Rectal smooth muscle tissue (tissue), 1 donor: ENCODE measurements around the gene SRC.

Experiments used
- H3K27ac ChIP-seq: one replicate; pipeline ENCODE4 v1.7.0; 2013; ENCODE audit warnings: low read depth, low read length, inconsistent platforms
- H3K27me3 ChIP-seq: one replicate; pipeline ENCODE4 v1.7.0; 2013; ENCODE audit warnings: low read length; ENCODE audit not compliant: control insufficient read depth, insufficient read depth
- H3K36me3 ChIP-seq: one replicate; pipeline ENCODE4 v1.7.0; 2013; ENCODE audit warnings: low read length; ENCODE audit not compliant: control insufficient read depth, insufficient read depth
- H3K4me1 ChIP-seq: one replicate; pipeline ENCODE4 v1.7.0; 2013; ENCODE audit warnings: low read length; ENCODE audit not compliant: control insufficient read depth, insufficient read depth
- H3K4me3 ChIP-seq: one replicate; pipeline ENCODE4 v1.7.0; 2013; ENCODE audit warnings: low read length
- H3K9ac ChIP-seq: one replicate; pipeline ENCODE4 v1.7.0; 2013; ENCODE audit warnings: low read length

SRC gene

GRCh38 chr20:37345339-37346235 is at the start of gene SRC:
SRC (plus strand) TSS chr20:37346140; CDS start chr20:37384154, 38,014 bp downstream.
- Histone ChIP-seq H3K27ac (peak within 1 kb of the TSS; percentile 78), H3K9ac (peak within 1 kb of the TSS; percentile 72), H3K4me3 (peak within 1 kb of the TSS; percentile 68), H3K4me1 (peaks cover 7% of the 10 kb centered on the region), H3K27me3 (no peaks in the 10 kb centered on the region), H3K36me3 (no peaks in the 10 kb centered on the region)

- peaks cover 39% of the 10 kb centered on the region for H3K4me1 ChIP-seq
- no peak overlapping the region for H3K4me3 ChIP-seq
- H3K36me3 ChIP-seq, result peaks cover 9% of the 10 kb centered on the region
- H3K27ac ChIP-seq, result peak overlapping the region; percentile 92
- H3K9ac ChIP-seq, result no peak overlapping the region
- no peaks in the 10 kb centered on the region for H3K27me3 ChIP-seq
Measured at GRCh38 chr20:37296371-37296770, 49.6 kb upstream of the SRC start.

DNA sequence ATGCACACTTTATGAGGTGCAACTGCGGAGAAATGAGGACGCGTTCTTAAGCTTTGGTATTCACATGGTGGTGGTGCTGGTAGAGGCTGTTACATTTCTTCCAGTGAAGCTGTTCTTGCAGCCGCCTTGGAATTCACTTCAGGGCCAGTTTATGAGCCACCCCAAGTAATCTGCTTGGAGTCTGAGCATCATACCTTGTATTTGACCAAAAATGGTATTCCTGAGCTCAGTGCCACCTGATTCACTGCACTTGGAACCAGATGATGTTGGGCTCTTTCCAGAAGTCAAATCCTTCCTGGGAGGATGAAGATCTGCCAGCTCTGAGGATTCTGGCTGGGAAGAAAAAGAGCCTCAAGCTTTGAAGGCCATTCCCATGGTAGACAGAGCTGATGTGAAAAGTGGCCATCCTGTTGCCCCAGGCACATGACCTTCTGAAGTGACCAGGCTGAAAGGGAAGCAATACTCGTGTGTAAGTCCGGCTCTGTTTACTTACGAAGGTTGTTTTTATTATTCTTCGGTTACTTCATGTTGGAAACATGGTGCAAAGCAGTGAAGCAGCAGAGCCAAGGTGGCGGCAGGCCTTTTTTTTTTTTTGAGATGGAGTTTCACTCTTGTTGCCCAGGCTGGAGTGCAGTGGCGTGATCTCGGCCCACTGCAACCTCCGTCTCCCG is 48.7 kb upstream of the SRC start:
- Histone ChIP-seq H3K27me3 (no peaks in the 10 kb centered on the region), H3K36me3 (peaks cover 16% of the 10 kb centered on the region), H3K9ac (no peak overlapping the region), H3K27ac (peak overlapping the region; percentile 92), H3K4me3 (no peak overlapping the region), H3K4me1 (peaks cover 39% of the 10 kb centered on the region)

DNA sequence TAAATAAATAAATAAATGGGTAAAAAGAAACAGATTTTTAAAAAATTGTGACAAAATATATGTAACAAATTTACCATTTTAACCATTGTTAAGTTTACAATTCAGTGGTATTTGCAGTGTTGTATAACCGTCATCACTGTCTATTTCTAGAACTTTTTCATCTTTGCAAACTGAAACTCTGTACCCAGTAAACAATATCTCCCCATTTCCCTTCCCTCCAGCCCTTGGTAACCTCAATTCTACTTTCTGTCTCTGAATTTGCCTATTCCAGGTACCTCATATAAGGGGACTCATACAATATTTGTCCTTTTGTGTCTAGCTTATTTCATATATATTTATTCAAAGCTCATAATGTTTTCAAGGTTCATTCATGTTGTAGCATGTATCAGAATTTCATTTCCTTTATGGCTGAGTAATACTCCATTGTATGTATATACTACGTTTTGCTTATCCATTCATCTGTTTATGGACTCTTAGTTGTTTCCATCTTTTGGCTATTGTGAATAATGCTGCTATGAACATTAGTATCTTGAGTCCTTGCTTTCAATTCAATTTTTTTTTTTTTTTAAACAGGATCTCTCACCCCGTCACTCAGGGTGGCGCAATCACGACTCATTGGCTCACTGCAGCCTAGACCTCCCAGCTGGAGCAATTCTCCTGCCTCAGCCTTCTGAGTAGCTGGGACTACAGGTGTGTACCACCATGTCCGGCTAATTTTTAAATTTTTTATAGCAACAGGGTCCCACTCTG is 47.6 kb upstream of the SRC start:
- Histone ChIP-seq H3K9ac (no peak overlapping the region), H3K27me3 (no peaks in the 10 kb centered on the region), H3K27ac (no peak overlapping the region), H3K36me3 (peaks cover 18% of the 10 kb centered on the region), H3K4me1 (peaks cover 39% of the 10 kb centered on the region), H3K4me3 (no peak overlapping the region)

DNA sequence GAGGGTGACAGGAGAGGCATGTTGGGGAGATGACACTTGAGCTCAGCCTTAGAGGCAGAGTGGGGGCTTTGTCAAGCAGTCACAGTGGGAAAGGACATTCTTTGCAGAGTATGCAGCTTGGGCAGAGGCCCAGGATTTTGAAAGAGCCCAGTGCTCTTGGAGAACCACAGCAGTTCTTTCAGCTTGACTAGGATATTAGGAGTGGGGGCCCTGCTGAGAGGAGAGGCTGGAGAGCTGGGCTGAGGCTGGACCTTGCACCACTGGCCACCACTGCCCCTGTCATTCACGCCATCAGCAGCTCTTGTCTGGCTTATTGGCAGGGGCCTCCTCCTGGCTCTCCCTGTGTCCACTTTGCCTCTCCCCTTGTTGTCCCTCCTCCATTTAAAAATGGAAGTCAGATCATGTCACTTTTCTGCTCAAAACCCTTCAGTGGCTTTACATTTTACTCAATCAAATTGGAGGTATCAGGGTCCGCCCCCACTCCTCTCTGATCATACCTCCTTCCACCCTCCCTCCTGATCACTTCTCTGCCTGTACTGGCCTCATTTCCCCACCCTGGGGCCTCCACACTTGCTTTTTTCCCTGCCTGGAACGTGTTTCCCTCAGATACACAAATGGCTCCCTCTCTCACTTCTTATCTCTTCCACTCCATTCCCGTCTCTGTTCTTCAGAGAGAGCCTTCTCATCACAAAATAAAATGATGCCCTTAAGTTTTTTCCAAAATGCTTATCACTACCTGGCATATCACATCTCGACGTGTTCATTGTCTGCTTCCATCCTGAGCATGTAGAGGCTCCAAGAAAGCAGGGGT is 46.0 kb upstream of the SRC start:
- H3K27ac ChIP-seq, result peak overlapping the region; percentile 16
- H3K4me1 ChIP-seq, result peaks cover 32% of the 10 kb centered on the region
- H3K9ac ChIP-seq, result no peak overlapping the region
- no peaks in the 10 kb centered on the region for H3K27me3 ChIP-seq
- H3K4me3 ChIP-seq, result no peak overlapping the region
- H3K36me3 ChIP-seq, result peaks cover 23% of the 10 kb centered on the region

- Histone ChIP-seq H3K36me3 (peaks cover 23% of the 10 kb centered on the region), H3K4me3 (no peak overlapping the region), H3K9ac (no peak overlapping the region), H3K27me3 (no peaks in the 10 kb centered on the region), H3K4me1 (peaks cover 31% of the 10 kb centered on the region), H3K27ac (no peak overlapping the region)
Measured at GRCh38 chr20:37301120-37301519, 44.8 kb upstream of the SRC start.

DNA sequence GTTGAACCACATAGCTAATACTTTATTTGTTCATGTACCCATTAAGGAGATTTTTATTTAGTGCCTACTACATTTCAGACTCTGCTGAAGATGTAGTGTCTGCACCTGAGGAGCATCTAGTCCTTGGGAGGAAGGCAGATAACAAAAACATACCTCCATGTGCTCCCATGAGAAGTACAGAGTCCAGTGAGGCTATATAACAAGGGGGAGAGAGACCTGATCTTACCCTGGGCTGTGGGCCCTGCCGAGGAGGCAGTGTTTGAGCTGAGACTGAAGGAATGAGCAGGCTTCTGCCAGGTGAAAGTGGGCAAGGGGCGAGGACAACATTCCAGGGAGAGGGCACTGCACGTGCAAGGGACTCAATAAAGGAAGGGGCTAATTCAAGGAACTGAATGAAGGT is 44.4 kb upstream of the SRC start:
- Histone ChIP-seq H3K4me3 (no peak overlapping the region), H3K27me3 (no peaks in the 10 kb centered on the region), H3K4me1 (peaks cover 27% of the 10 kb centered on the region), H3K27ac (no peak overlapping the region), H3K36me3 (peaks cover 23% of the 10 kb centered on the region), H3K9ac (no peak overlapping the region)

DNA sequence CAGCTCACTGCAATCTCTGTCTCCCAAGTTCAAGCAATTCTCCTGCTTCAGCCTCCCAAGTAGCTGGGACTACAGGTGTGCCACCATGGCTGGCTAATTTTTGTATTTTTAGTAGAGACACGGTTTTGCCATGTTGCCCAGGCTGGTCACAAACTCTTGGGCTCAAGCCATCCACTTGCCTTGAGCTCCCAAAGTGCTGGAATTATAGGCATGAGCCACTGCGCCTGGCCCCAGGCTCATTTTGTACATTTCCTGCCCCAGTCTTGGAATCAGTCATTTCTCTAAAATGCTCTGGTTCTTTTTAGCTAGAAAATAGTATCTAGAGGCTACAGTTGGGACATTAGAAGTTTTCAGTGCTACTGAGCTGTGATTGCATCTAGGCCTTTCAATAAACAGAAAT is 43.0 kb upstream of the SRC start:
- H3K9ac ChIP-seq, result no peak overlapping the region
- H3K4me1 ChIP-seq, result peaks cover 19% of the 10 kb centered on the region
- no peaks in the 10 kb centered on the region for H3K27me3 ChIP-seq
- H3K27ac ChIP-seq, result no peak overlapping the region
- H3K36me3 ChIP-seq, result peaks cover 23% of the 10 kb centered on the region
- H3K4me3 ChIP-seq, result no peak overlapping the region

DNA sequence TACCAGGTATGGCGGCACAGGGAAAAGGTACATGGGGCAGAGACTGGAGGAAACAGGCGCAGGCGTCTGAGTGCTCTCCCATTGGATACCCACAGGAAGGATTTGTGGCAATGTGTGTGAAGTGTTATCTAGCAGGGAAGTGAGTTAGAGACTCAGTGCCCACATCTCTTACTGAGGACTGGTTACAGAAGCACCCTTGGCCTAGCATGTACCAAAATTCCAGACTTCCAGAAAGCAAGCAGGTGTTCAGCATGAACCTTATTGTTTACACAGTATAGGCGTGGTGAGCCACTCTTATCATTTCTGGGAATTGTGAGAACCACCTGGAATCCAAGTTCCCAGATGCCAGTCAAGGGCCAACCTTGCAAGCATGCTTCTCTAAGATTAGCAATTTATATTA is 42.3 kb upstream of the SRC start:
- Histone ChIP-seq H3K36me3 (peaks cover 23% of the 10 kb centered on the region), H3K27me3 (no peaks in the 10 kb centered on the region), H3K9ac (no peak overlapping the region), H3K4me1 (peaks cover 19% of the 10 kb centered on the region), H3K27ac (no peak overlapping the region), H3K4me3 (no peak overlapping the region)

DNA sequence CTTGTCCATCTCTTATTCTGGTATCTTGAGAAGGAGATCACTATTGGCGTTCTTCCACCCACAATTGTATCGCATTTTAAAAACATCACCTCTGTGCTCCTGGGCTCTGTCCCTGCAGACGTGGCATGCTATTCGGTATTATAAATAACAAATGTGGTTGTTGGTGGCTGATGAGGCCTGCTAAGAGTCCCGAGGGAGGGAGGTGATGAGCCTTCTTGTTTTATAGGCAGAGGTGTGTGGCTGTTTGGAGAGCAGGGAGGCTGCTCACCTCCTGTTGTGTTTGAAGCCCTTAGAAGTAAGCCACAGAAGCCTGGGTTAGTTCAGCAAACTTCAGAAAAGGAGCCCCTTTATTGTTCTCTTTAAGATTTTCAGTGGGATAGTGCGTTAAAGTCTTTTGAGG is 40.9 kb upstream of the SRC start:
- H3K27me3 ChIP-seq, result no peaks in the 10 kb centered on the region
- H3K4me1 ChIP-seq, result peaks cover 12% of the 10 kb centered on the region
- H3K9ac ChIP-seq, result no peak overlapping the region
- peaks cover 21% of the 10 kb centered on the region for H3K36me3 ChIP-seq
- H3K4me3 ChIP-seq, result no peak overlapping the region
- no peak overlapping the region for H3K27ac ChIP-seq

GRCh38 chr20:37305839-37306238 is 40.1 kb upstream of the SRC start:
- Histone ChIP-seq H3K27me3 (no peaks in the 10 kb centered on the region), H3K9ac (no peak overlapping the region), H3K4me1 (peaks cover 11% of the 10 kb centered on the region)

More at GRCh38 chr20:37305839-37306238, 40.1 kb upstream of the SRC start:
- H3K27ac ChIP-seq, result no peak overlapping the region
- no peak overlapping the region for H3K4me3 ChIP-seq
- H3K36me3 ChIP-seq, result peaks cover 24% of the 10 kb centered on the region
